Trophoblast cell (in vitro differentiated cells and primary cell): Measurements from ENCODE around the gene SLC45A2.
"Not testable (repeated sequence)": the region's sequence is repeated elsewhere in the genome, so short reads cannot be mapped to it uniquely, and the experiment has no call there.

ENCODE experiments used
- DNase-seq, 2 donors: peaks; one replicate each; pipeline ENCODE4 v3.0.0-alpha.2; 2016
- H2AFZ ChIP-seq: 2 replicates; pipeline ENCODE4 v1.6.1; 2013; ENCODE audit warnings: low read length, moderate library complexity, mild to moderate bottlenecking; ENCODE audit not compliant: insufficient read depth, poor library complexity
- H2AK5ac ChIP-seq: 2 replicates; pipeline ENCODE4 v1.6.1; 2013; ENCODE audit warnings: mild to moderate bottlenecking, low read length
- H2BK120ac ChIP-seq: 2 replicates; pipeline ENCODE4 v1.6.1; 2013; ENCODE audit warnings: low read length, mild to moderate bottlenecking, moderate library complexity; ENCODE audit not compliant: insufficient read depth, poor library complexity
- H2BK12ac ChIP-seq: 2 replicates; pipeline ENCODE4 v1.6.1; 2013; ENCODE audit warnings: mild to moderate bottlenecking, low read length, moderate library complexity
- H2BK5ac ChIP-seq: 2 replicates; pipeline ENCODE4 v1.6.1; 2013; ENCODE audit warnings: low read length, low read depth, moderate library complexity, mild to moderate bottlenecking; ENCODE audit not compliant: poor library complexity
- H3K14ac ChIP-seq: 2 replicates; pipeline ENCODE4 v1.6.1; 2013; ENCODE audit warnings: mild to moderate bottlenecking, low read length
- H3K18ac ChIP-seq: 2 replicates; pipeline ENCODE4 v1.6.1; 2013; ENCODE audit warnings: mild to moderate bottlenecking, low read length
- H3K23ac ChIP-seq: 2 replicates; pipeline ENCODE4 v1.6.1; 2013; ENCODE audit warnings: low read length
- H3K27ac ChIP-seq: 2 replicates; pipeline ENCODE4 v1.5.1; 2013; ENCODE audit warnings: low read depth, mild to moderate bottlenecking, inconsistent platforms, low read length, moderate library complexity
- H3K27me3 ChIP-seq: 2 replicates; pipeline ENCODE4 v1.6.1; 2013; ENCODE audit warnings: inconsistent platforms, mild to moderate bottlenecking, low read length, moderate library complexity; ENCODE audit not compliant: insufficient read depth
- H3K36me3 ChIP-seq, 2 experiments: 1 replicate in 1 of 2; 2 replicates in 1 of 2; pipeline ENCODE4 v1.6.1; 2013; ENCODE audit warnings: low read length in 2 of 2, mild to moderate bottlenecking in 2 of 2, moderate library complexity in 1 of 2; ENCODE audit not compliant: insufficient read depth in 2 of 2, control insufficient read depth in 1 of 2
- H3K4ac ChIP-seq: 2 replicates; pipeline ENCODE4 v1.6.1; 2013; ENCODE audit warnings: low read depth, mild to moderate bottlenecking, low read length, moderate library complexity
- H3K4me1 ChIP-seq, 2 experiments: 1 replicate in 1 of 2; 2 replicates in 1 of 2; pipeline ENCODE4 v1.6.1; 2013; ENCODE audit warnings: low read length in 2 of 2, mild to moderate bottlenecking in 2 of 2, moderate library complexity in 1 of 2; ENCODE audit not compliant: insufficient read depth in 2 of 2, control insufficient read depth in 1 of 2
- H3K4me2 ChIP-seq: 2 replicates; pipeline ENCODE4 v1.6.1; 2013; ENCODE audit warnings: inconsistent platforms, mild to moderate bottlenecking, low read length, moderate library complexity
- H3K4me3 ChIP-seq: 2 replicates; pipeline ENCODE4 v1.5.1; 2013; ENCODE audit warnings: mild to moderate bottlenecking, low read depth, low read length, inconsistent platforms
- H3K79me1 ChIP-seq: one replicate; pipeline ENCODE4 v1.6.1; 2013; ENCODE audit warnings: low read length
- H3K79me2 ChIP-seq: 2 replicates; pipeline ENCODE4 v1.6.1; 2013; ENCODE audit warnings: low read length, mild to moderate bottlenecking; ENCODE audit not compliant: control insufficient read depth, insufficient read depth, poor library complexity
- H3K9ac ChIP-seq: 2 replicates; pipeline ENCODE4 v1.6.1; 2013; ENCODE audit warnings: mild to moderate bottlenecking, low read length
- H3K9me3 ChIP-seq: 2 replicates; pipeline ENCODE4 v1.6.1; 2013; ENCODE audit warnings: low read depth, mild to moderate bottlenecking, control low read depth, inconsistent platforms, low read length; ENCODE audit not compliant: insufficient read depth
- H4K12ac ChIP-seq: 2 replicates; pipeline ENCODE4 v1.6.1; 2013; ENCODE audit warnings: low read depth, mild to moderate bottlenecking, low read length, moderate library complexity
- H4K8ac ChIP-seq: 2 replicates; pipeline ENCODE4 v1.6.1; 2013; ENCODE audit warnings: low read depth, mild to moderate bottlenecking, low read length, moderate library complexity
- H4K91ac ChIP-seq: one replicate; pipeline ENCODE4 v1.6.1; 2013; ENCODE audit warnings: low read depth, mild to moderate bottlenecking, low read length, moderate library complexity
- whole genome bisulfite sequencing: extraction: QIAGEN DNeasy Blood & Tissue Kit; methylation state at CpG from one replicate; pipeline ENCODE4 v1.1.7; 2013; ENCODE audit warnings: missing lambda C conversion rate; ENCODE audit not compliant: insufficient read length, insufficient coverage; ENCODE audit errors: extremely low coverage; 5-methylcytosine and 5-hydroxymethylcytosine counted together

The SLC45A2 gene

DNA sequence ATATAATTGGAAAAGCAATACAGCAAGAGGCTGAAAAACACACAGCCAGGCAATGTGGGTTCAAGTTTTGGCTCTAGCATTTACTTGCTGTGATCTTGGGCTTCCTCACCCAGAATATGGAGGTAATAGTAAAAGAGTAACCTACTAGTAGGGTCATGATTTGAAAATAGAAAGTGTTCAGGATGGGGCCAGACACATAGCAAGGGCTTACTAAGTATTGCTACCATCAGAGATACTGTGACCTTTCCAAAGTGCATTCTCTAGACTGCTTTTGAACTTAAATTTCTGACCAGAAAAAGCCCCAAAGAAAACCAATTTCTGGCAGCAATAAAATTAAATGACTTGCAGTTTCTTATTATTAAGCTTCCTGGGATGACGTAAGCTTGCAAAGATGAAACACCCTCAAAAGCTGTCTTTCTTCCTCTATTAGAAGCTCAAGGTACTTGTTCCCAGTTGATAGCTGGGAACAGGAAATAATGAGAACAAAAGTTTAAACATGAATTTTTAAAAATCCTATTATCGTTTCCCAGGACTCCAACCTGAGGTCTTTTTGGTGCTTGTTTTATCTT is 20.3 kb downstream of the SLC45A2 start:
- Histone ChIP-seq H4K8ac (no peak overlapping the region), H3K9me3 (no peaks in the 10 kb centered on the region), H2AK5ac (no peak overlapping the region), H3K14ac (no peak overlapping the region), H3K4me3 (no peak overlapping the region), H3K4me1 (no peaks in the 10 kb centered on the region), H4K91ac (no peak overlapping the region), H3K9ac (no peak overlapping the region), H3K79me2 (no peaks in the 10 kb centered on the region), H3K4ac (no peak overlapping the region), H2BK120ac (no peak overlapping the region), H4K12ac (no peak overlapping the region), H2BK12ac (no peak overlapping the region), H3K27me3 (peaks cover 3% of the 10 kb centered on the region), H3K23ac (no peak overlapping the region), H3K18ac (no peak overlapping the region), H2AFZ (no peak overlapping the region), H3K27ac (no peak overlapping the region), H3K4me2 (no peak overlapping the region), H3K79me1 (no peaks in the 10 kb centered on the region), H2BK5ac (no peak overlapping the region), H3K36me3 (no peaks in the 10 kb centered on the region)
- no peak for DNase-seq
- WGBS: no CpG with 5 or more reads among the region's 2 CpGs

DNA sequence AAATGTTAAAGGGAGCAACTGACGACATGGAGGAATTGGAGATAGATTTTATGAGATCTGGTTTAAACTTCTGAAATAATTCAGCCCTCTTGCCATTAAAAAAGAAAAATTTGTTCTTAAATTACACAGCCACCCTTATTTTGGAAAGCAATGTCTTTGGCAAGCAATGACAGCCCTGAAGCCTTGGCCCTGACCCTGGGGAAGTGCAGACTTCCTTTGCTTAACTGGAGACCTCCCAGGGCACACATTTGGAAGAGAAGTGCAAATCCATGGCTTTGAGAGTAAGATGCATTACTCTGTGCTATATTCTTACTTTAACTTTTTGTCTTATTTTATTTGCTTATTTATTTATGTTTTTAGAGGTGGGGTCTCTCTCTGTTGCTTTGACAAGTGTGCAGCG is 26.3 kb downstream of the SLC45A2 start:
- no peaks in the 10 kb centered on the region for H3K79me2 ChIP-seq
- H4K91ac ChIP-seq: no peak overlapping the region
- H2AK5ac ChIP-seq: no peak overlapping the region
- H2AFZ ChIP-seq: no peak overlapping the region
- peaks cover 4% of the 10 kb centered on the region for H3K9me3 ChIP-seq
- no peak overlapping the region for H4K8ac ChIP-seq
- no peak for DNase-seq
- no peak overlapping the region for H2BK12ac ChIP-seq
- no CpG with 5 or more reads among the region's 2 CpGs for WGBS
- H3K79me1 ChIP-seq: no peaks in the 10 kb centered on the region
- no peaks in the 10 kb centered on the region for H3K36me3 ChIP-seq
- no peak overlapping the region for H3K4ac ChIP-seq
- no peak overlapping the region for H3K9ac ChIP-seq
- no peaks in the 10 kb centered on the region for H3K4me1 ChIP-seq
- no peaks in the 10 kb centered on the region for H3K27me3 ChIP-seq
- H4K12ac ChIP-seq: no peak overlapping the region
- H3K4me3 ChIP-seq: no peak overlapping the region
- H3K27ac ChIP-seq: no peak overlapping the region
- H3K18ac ChIP-seq: no peak overlapping the region
- no peak overlapping the region for H3K4me2 ChIP-seq
- H3K23ac ChIP-seq: no peak overlapping the region
- no peak overlapping the region for H2BK5ac ChIP-seq
- H3K14ac ChIP-seq: no peak overlapping the region
- H2BK120ac ChIP-seq: no peak overlapping the region

DNA sequence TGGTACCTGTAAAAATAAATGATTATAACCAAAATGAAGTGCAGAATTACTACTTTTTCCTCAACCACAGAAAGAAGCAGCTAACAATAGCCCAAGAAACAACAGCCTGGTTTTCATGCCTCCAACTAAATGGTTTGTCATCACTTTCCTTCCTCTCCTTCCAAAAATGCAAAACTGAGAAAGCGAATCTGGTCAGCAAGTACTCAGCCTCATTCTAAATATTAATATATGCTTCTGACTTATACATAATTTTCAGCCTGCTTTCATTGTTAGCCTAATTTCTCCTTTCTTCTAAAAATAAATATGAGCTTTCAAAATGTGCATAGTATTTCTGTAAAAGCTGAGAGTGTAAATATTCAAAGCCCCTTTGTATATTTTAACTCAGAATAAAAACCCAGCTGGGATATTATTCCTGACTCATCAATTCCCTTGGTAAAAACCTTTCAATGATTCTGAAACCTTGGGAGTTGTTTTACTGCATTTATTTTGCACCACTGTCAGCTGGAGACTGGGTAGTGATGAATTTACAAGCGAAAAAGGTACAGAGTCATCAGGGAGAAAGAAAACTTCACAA is 26.8 kb downstream of the SLC45A2 start:
- Histone ChIP-seq H4K91ac (no peak overlapping the region), H2BK120ac (no peak overlapping the region), H3K4me1 (no peaks in the 10 kb centered on the region), H3K27ac (no peak overlapping the region), H3K36me3 (no peaks in the 10 kb centered on the region), H3K4me3 (no peak overlapping the region), H3K14ac (no peak overlapping the region), H3K9me3 (peaks cover 4% of the 10 kb centered on the region), H4K12ac (no peak overlapping the region), H3K23ac (no peak overlapping the region), H3K27me3 (no peaks in the 10 kb centered on the region), H2BK5ac (no peak overlapping the region), H2BK12ac (no peak overlapping the region), H3K4me2 (no peak overlapping the region), H3K79me1 (no peaks in the 10 kb centered on the region), H3K9ac (no peak overlapping the region), H4K8ac (no peak overlapping the region), H2AK5ac (no peak overlapping the region), H3K4ac (no peak overlapping the region), H3K18ac (no peak overlapping the region), H3K79me2 (no peaks in the 10 kb centered on the region), H2AFZ (no peak overlapping the region)
- WGBS: no CpG with 5 or more reads among the region's 2 CpGs
- no peak for DNase-seq

DNA sequence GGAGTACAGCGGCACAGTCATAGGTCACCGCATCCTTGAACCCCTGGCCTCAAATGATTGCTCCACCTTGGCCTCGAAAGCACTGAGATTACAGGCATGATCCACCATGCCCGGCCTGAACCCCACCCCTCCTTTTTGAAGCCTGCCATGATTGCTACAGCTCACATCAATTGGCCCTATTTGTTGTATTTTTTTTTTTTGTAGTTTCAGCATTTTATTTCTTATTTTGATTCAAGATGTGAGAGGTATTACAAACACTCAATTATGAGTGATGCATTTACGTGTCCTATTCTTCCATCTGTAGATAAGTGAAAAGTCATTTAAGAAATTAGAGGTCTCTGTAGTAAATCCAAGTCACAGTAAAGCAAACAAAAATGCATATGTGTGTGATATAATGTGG is 32.3 kb downstream of the SLC45A2 start:
- not testable (repeated sequence) for H2BK5ac ChIP-seq, H2AK5ac ChIP-seq, H3K4me2 ChIP-seq, H3K79me2 ChIP-seq, H3K14ac ChIP-seq, H3K4me1 ChIP-seq, H3K9ac ChIP-seq, H3K9me3 ChIP-seq, H3K79me1 ChIP-seq, H4K8ac ChIP-seq, H3K4me3 ChIP-seq, H2AFZ ChIP-seq, DNase-seq, H2BK12ac ChIP-seq, H3K27ac ChIP-seq, H3K4ac ChIP-seq, H4K91ac ChIP-seq, H4K12ac ChIP-seq, H2BK120ac ChIP-seq, H3K23ac ChIP-seq, H3K27me3 ChIP-seq, H3K18ac ChIP-seq, H3K36me3 ChIP-seq
- WGBS: no CpG with 5 or more reads among the region's 5 CpGs
